C4-2B (cell line): ENCODE measurements around the gene BMERB1.

Experiments
- ZFX ChIP-seq: fragments of 450-650 bp; IDR thresholded peaks from 2 replicates; pipeline ENCODE4 v1.6.1; 2017
- TF ChIP-seq, protein P1 (sequence below): fragments of 450-650 bp; conservative IDR thresholded peaks from 2 replicates; pipeline ENCODE4 v1.5.1; 2017; ENCODE audit warnings: mild to moderate bottlenecking

DNA sequence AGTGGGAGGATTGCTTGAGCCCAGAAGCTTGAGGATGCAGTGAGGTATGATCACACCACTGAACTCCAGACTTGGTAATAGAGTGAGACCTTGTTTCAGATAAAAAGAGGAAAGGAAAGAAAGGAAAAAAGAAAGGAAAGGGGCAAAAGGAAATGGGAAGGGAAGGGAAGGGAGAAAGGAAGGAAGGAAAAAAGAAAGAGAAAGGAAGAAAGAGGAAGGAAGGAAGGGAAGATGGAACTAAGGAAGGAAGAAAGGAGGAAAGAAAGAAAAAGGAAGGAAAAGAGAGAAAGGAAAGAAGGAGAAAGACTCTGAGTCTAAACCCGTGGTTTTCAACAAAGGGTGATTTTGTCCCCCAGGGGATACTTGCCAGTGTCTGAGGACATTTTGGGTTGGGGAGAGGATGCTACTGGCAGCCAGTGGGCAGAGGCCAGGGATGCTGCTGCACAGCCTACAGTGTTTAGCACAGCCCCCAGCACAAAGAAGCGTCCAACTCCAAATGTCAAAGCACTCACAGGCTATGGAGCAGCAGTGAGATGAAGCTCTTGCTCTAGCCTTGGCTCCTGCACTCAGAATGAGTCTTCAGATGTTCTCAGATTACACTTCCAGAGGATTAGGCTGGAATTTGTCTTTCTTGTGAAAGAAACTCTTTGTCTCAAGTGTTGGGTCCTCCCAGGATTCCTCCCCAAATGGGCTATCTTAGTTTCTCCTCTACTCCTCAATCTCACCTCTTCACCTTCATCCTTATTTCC is 64.2 kb downstream of the BMERB1 start:
- TF ChIP-seq, protein P1, sequence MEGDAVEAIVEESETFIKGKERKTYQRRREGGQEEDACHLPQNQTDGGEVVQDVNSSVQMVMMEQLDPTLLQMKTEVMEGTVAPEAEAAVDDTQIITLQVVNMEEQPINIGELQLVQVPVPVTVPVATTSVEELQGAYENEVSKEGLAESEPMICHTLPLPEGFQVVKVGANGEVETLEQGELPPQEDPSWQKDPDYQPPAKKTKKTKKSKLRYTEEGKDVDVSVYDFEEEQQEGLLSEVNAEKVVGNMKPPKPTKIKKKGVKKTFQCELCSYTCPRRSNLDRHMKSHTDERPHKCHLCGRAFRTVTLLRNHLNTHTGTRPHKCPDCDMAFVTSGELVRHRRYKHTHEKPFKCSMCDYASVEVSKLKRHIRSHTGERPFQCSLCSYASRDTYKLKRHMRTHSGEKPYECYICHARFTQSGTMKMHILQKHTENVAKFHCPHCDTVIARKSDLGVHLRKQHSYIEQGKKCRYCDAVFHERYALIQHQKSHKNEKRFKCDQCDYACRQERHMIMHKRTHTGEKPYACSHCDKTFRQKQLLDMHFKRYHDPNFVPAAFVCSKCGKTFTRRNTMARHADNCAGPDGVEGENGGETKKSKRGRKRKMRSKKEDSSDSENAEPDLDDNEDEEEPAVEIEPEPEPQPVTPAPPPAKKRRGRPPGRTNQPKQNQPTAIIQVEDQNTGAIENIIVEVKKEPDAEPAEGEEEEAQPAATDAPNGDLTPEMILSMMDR: no peak
- no peak for TF ChIP-seq ZFX
